Endothelial cell of umbilical vein (primary cell): ENCODE data around the gene VSIR. TPM values are rescaled to one million over a fixed set of nuclear protein-coding genes. Genes with fewer than 3 reads are reported as not detected.

Experiments used
- BruUV-seq: library from RNA; stranded (reverse); fragments of 400-500 nt; replicated peaks from 2 replicates; lab custom pipeline; 2021; lab: Mats Ljungman, UMichigan
- CTCF ChIA-PET: fragments of 300-600, 350-600 bp; sonication (Branson Sonifier 250); formaldehyde crosslinking; loops from one replicate; lab custom pipeline; 2021; ENCODE audit warnings: antibody characterized with exemption, inconsistent platforms; lab: Charles Lee
- POLR2A ChIA-PET: fragments of 300-600, 350-600 bp; sonication (Branson Sonifier 250); formaldehyde crosslinking; loops from one replicate; lab custom pipeline; 2021; ENCODE audit warnings: antibody characterized with exemption, inconsistent platforms; lab: Charles Lee
- DNase-seq: peaks from one replicate; pipeline ENCODE4 v3.0.0-alpha.2; 2011; ENCODE audit warnings: low read depth, low spot score
- FAIRE-seq: peaks from 2 replicates; lab custom pipeline; 2011; peaks lifted over from hg19 to GRCh38; lab: Jason Lieb, UNC
- H2AFZ ChIP-seq: 2 replicates; pipeline ENCODE4 v1.6.0; 2012; ENCODE audit warnings: low read depth, low read length, control low read depth, inconsistent platforms
- H3K27ac ChIP-seq: 2 replicates; pipeline ENCODE4 v1.5.1; 2011; ENCODE audit warnings: low read depth, mild to moderate bottlenecking, control low read depth, low read length, moderate library complexity; ENCODE audit not compliant: insufficient read depth
- H3K27me3 ChIP-seq, 2 experiments: 2 replicates each; pipeline versions ENCODE4 v1.6.0 to v1.6.1; 2011; ENCODE audit warnings: low read length in 2 of 2, mixed read lengths in 1 of 2; ENCODE audit not compliant: control insufficient read depth in 2 of 2, insufficient read depth in 2 of 2
- H3K36me3 ChIP-seq, 2 experiments: 2 replicates in 1 of 2; 3 replicates in 1 of 2; pipeline ENCODE4 v1.5.1; 2011; ENCODE audit warnings: low read length in 2 of 2, mild to moderate bottlenecking in 1 of 2, moderate library complexity in 1 of 2; ENCODE audit not compliant: control insufficient read depth in 2 of 2, insufficient read depth in 2 of 2; ENCODE audit errors: extremely low read depth in 1 of 2
- H3K4me1 ChIP-seq: 3 replicates; pipeline ENCODE4 v1.5.1; 2011; ENCODE audit warnings: mild to moderate bottlenecking, low read length; ENCODE audit not compliant: control insufficient read depth, insufficient read depth; ENCODE audit errors: extremely low read depth
- H3K4me2 ChIP-seq: 2 replicates; pipeline ENCODE4 v1.6.1; 2011; ENCODE audit warnings: low read length, control low read depth, mixed read lengths; ENCODE audit not compliant: insufficient read depth
- H3K4me3 ChIP-seq, 3 experiments: fragments of 200-600 bp in 1 of 3; sonication (generic), shearing (Covaris generic) in 1 of 3; replicated peaks in 1 of 3; 2 replicates each; pipeline ENCODE4 v1.5.1; 2011 to 2016; ENCODE audit warnings: control low read depth in 3 of 3, low read length in 3 of 3, mild to moderate bottlenecking in 2 of 3, inconsistent platforms in 1 of 3, low read depth in 1 of 3, moderate library complexity in 1 of 3; ENCODE audit not compliant: insufficient read depth in 1 of 3
- H3K79me2 ChIP-seq: 2 replicates; pipeline ENCODE4 v1.6.0; 2012; ENCODE audit warnings: low read length, inconsistent platforms; ENCODE audit not compliant: control insufficient read depth, insufficient read depth
- H3K9ac ChIP-seq: replicated peaks from 2 replicates; pipeline ENCODE3; 2011; ENCODE audit warnings: low read length, control low read depth; ENCODE audit not compliant: insufficient read depth; ENCODE audit errors: extremely low read depth
- H3K9me1 ChIP-seq: replicated peaks from 3 replicates; pipeline ENCODE4 v1.6.0; 2011; ENCODE audit warnings: mild to moderate bottlenecking, low read length; ENCODE audit not compliant: control insufficient read depth, insufficient read depth; ENCODE audit errors: extremely low read depth
- H3K9me3 ChIP-seq: replicated peaks from 2 replicates; pipeline ENCODE4 v1.5.1; 2012; ENCODE audit warnings: low read length, inconsistent platforms; ENCODE audit not compliant: control insufficient read depth, insufficient read depth
- H4K20me1 ChIP-seq: replicated peaks from 2 replicates; pipeline ENCODE3; 2011; ENCODE audit warnings: mild to moderate bottlenecking, low read length; ENCODE audit not compliant: control insufficient read depth, insufficient read depth; ENCODE audit errors: extremely low read depth
- CTCF ChIP-seq, 2 donors: IDR thresholded peaks; 1 replicate in 1 of 2; 2 replicates in 1 of 2; pipeline ENCODE4 v1.5.1; 2011; ENCODE audit warnings: low read length in 2 of 2, mild to moderate bottlenecking in 2 of 2, moderate library complexity in 2 of 2, control low read depth in 1 of 2, inconsistent platforms in 1 of 2, low read depth in 1 of 2; ENCODE audit not compliant: insufficient read depth in 1 of 2; ENCODE audit errors: extremely low read depth in 1 of 2
- EZH2 ChIP-seq: IDR thresholded peaks from 2 replicates; pipeline ENCODE4 v1.6.1; 2012; ENCODE audit warnings: borderline replicate concordance, low read depth, mild to moderate bottlenecking, moderate library complexity, low read length, inconsistent platforms; ENCODE audit not compliant: severe bottlenecking
- FOS ChIP-seq: IDR thresholded peaks from 2 replicates; pipeline ENCODE4 v1.6.1; 2011; ENCODE audit warnings: mild to moderate bottlenecking, low read length, moderate library complexity, borderline replicate concordance; ENCODE audit not compliant: insufficient read depth
- GATA2 ChIP-seq: IDR thresholded peaks from 2 replicates; pipeline ENCODE4 v1.7.0; 2011; ENCODE audit warnings: low read depth, mild to moderate bottlenecking, moderate library complexity, mixed read lengths, low read length; ENCODE audit not compliant: insufficient read length, insufficient read depth
- JUN ChIP-seq: IDR thresholded peaks from 2 replicates; pipeline ENCODE4 v1.6.1; 2011; ENCODE audit warnings: borderline replicate concordance, low read depth; ENCODE audit not compliant: insufficient read length, insufficient read depth
- MAX ChIP-seq: IDR thresholded peaks from 2 replicates; pipeline ENCODE4 v1.6.1; 2011; ENCODE audit not compliant: insufficient read depth, insufficient read length
- MYC ChIP-seq: IDR thresholded peaks from one replicate; pipeline ENCODE4 v1.6.1; 2011; ENCODE audit warnings: mild to moderate bottlenecking, low read depth, low read length
- POLR2A ChIP-seq: IDR thresholded peaks from 2 replicates; pipeline ENCODE4 v1.6.1; 2012; ENCODE audit warnings: low read depth, mild to moderate bottlenecking, control low read depth, low read length
- POLR2AphosphoS5 ChIP-seq: IDR thresholded peaks from 2 replicates; pipeline ENCODE4 v1.6.1; 2012; ENCODE audit warnings: low read depth, mild to moderate bottlenecking, control low read depth, low read length, moderate library complexity; ENCODE audit not compliant: insufficient read depth
- dilution Hi-C: fragments of 300-500 bp; cut with MboI; formaldehyde crosslinking; loops from one replicate; pipeline ENCODE4 v1.15.0; 2019; ENCODE audit warnings: low sequenced_read_pairs; ENCODE audit not compliant: extremely low pct_ligation_motif_present
- intact Hi-C: fragments of 100-400 bp; cut with micrococcal nuclease; formaldehyde crosslinking; loops from one replicate; pipeline ENCODE4 v1.10.0; 2022
- polyA plus RNA-seq, 4 experiments: library from polyadenylated mRNA; depleted of rRNA in 3 of 4; stranded (reverse) in 3 of 4; unstranded in 1 of 4; fragments of >200 nt; gene quantifications; 2 replicates each; pipeline versions ENCODE4 v1.2.1 to v1.2.3, GENCODE V29; 2011 to 2012; ENCODE audit warnings: missing spikeins in 1 of 4
- total RNA-seq: library from RNA; stranded (reverse); gene quantifications from 2 replicates; pipeline ENCODE4 v1.2.3, GENCODE V29; 2021

The VSIR gene
- total and polyA plus RNA-seq, 2 donors (not counting 3 experiments of a cell fraction or from before 2014, with no cell fraction given), result 4.9 to 6.3 TPM

- CTCF ChIA-PET, result interaction anchor here (1.0 kb wide), 1 partner anchor 27 kb away, joined by 3 read pairs; the partner anchor contains the start of gene VSIR
- Histone ChIP-seq H3K27me3 (no peaks in the 10 kb centered on the region), H3K36me3 (no peaks in the 10 kb centered on the region), H3K79me2 (no peaks in the 10 kb centered on the region), H3K4me2 (no peak overlapping the region), H4K20me1 (no peaks in the 10 kb centered on the region), H3K27ac (no peak overlapping the region), H3K4me1 (peaks cover 6% of the 10 kb centered on the region), H3K9me1 (no peaks in the 10 kb centered on the region), H3K9ac (no peak overlapping the region), H3K4me3 (no peak overlapping the region), H2AFZ (no peak overlapping the region), H3K9me3 (no peaks in the 10 kb centered on the region)
- FAIRE-seq (no peak), DNase-seq (no peak)
- dilution Hi-C loops (no loop called here), intact Hi-C loops (no loop called here)
- no peak for TF ChIP-seq MAX
- no peak for TF ChIP-seq POLR2AphosphoS5
- no peak for TF ChIP-seq POLR2A
- no peak for TF ChIP-seq GATA2
- no peak for TF ChIP-seq FOS
- no peak for TF ChIP-seq JUN
- no peak for TF ChIP-seq EZH2
- no peak for TF ChIP-seq CTCF (IDR thresholded peaks at IDR 0.05; ENCODE audit: extremely low read depth in 1 of 2, insufficient read depth in 1 of 2, low read depth in 1 of 2, low read length in 2 of 2)
- no peak for TF ChIP-seq MYC
- no TSS peak for BruUV-seq
- POLR2A ChIA-PET, result no interaction called here
Observed at GRCh38 chr10:71799608-71800453, 26.5 kb upstream of the VSIR start.
